Measurements from ENCODE around the gene HIF1AN.

DNA sequence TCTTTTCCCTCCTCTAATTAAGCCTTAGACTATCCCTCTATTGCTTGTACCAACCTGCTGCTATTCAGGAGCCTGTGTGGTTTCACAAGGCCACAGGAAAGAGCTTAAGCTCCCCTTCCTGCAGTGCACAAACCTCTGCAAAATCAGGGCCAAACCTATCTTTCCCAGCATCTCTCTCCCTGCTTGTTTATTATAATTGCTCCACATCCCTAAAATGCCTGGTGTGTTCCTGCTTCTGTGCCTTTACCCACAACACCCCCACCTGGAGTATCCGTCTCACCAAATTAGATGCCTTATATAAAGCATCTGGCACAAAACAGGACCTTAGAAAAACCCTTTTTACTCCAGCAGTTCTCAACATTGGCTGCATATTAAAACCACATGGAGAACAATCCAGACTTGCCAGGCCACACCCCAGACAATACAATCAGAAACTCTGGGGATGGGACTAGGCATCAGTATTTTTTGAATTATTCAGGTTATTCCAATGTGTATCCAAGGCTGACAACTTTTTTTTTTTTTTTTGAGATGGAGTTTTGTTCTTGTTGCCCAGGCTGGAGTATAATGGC, 32.7 kb upstream of the HIF1AN start:
- TF ChIP-seq GTF2F1 (IDR thresholded peaks at IDR 0.05; ENCODE audit: borderline replicate concordance, low read depth, low read length) (no peak), EGR1 (IDR thresholded peaks at IDR 0.05; ENCODE audit: borderline replicate concordance, low read depth, low read length) (no peak), POLR2AphosphoS5 (IDR thresholded peaks at IDR 0.05; ENCODE audit: low read depth, low read length) (no peak), ZNF274 (IDR thresholded peaks at IDR 0.05; ENCODE audit: borderline replicate concordance, extremely low read depth, low read length) (no peak)
- TF ChIP-seq, protein P1, sequence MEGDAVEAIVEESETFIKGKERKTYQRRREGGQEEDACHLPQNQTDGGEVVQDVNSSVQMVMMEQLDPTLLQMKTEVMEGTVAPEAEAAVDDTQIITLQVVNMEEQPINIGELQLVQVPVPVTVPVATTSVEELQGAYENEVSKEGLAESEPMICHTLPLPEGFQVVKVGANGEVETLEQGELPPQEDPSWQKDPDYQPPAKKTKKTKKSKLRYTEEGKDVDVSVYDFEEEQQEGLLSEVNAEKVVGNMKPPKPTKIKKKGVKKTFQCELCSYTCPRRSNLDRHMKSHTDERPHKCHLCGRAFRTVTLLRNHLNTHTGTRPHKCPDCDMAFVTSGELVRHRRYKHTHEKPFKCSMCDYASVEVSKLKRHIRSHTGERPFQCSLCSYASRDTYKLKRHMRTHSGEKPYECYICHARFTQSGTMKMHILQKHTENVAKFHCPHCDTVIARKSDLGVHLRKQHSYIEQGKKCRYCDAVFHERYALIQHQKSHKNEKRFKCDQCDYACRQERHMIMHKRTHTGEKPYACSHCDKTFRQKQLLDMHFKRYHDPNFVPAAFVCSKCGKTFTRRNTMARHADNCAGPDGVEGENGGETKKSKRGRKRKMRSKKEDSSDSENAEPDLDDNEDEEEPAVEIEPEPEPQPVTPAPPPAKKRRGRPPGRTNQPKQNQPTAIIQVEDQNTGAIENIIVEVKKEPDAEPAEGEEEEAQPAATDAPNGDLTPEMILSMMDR (IDR thresholded peaks at IDR 0.05; ENCODE audit: control extremely low read depth in 1 of 3, insufficient read depth in 1 of 3, low read depth in 1 of 3, low read length in 3 of 3), result no peak

Data from H1 (cell line).